KMS-11 (cell line): Measurements from ENCODE around the gene ROS1.
A peak's percentile ranks its signal among the peaks of the same experiment; 100 is the strongest.

Experiments used
- H2AFZ ChIP-seq: fragments of 200-600 bp; sonication (generic); 2 replicates; pipeline ENCODE4 v1.6.1; 2016; ENCODE audit warnings: antibody characterized with exemption, mixed run types, low read depth
- H3K27ac ChIP-seq: fragments of 200-600 bp; sonication (generic); 2 replicates; pipeline ENCODE4 v1.6.1; 2016; ENCODE audit warnings: mild to moderate bottlenecking, mixed run types
- H3K27me3 ChIP-seq: fragments of 200-600 bp; sonication (generic); 2 replicates; pipeline ENCODE4 v1.6.1; 2017; ENCODE audit warnings: mild to moderate bottlenecking, low read depth, mixed run types, moderate library complexity; ENCODE audit not compliant: insufficient read depth
- H3K36me3 ChIP-seq: fragments of 200-600 bp; sonication (generic); 2 replicates; pipeline ENCODE4 v1.6.1; 2017; ENCODE audit warnings: mild to moderate bottlenecking, mixed run types; ENCODE audit not compliant: insufficient read depth
- H3K4me1 ChIP-seq: fragments of 200-600 bp; sonication (generic); 2 replicates; pipeline ENCODE4 v1.6.1; 2016; ENCODE audit warnings: mild to moderate bottlenecking, low read depth, mixed run types; ENCODE audit not compliant: poor library complexity, severe bottlenecking
- H3K4me2 ChIP-seq: fragments of 200-600 bp; sonication (generic); 2 replicates; pipeline ENCODE4 v1.7.0; 2016; ENCODE audit warnings: mild to moderate bottlenecking, mixed run types
- H3K4me3 ChIP-seq: fragments of 200-600 bp; sonication (generic); IDR thresholded peaks from 2 replicates; pipeline ENCODE4 v1.6.1; 2017; ENCODE audit warnings: low read depth, low read length, mixed read lengths; ENCODE audit not compliant: insufficient read depth
- H3K79me2 ChIP-seq: fragments of 200-600 bp; sonication (generic); 2 replicates; pipeline ENCODE4 v1.6.1; 2016; ENCODE audit warnings: low read depth, mixed run types; ENCODE audit not compliant: insufficient read depth
- H3K9ac ChIP-seq: fragments of 200-600 bp; sonication (generic); 2 replicates; pipeline ENCODE4 v1.6.1; 2016; ENCODE audit warnings: mild to moderate bottlenecking, mixed run types
- H4K20me1 ChIP-seq: fragments of 200-600 bp; sonication (generic); 2 replicates; pipeline ENCODE4 v1.6.1; 2016; ENCODE audit warnings: mild to moderate bottlenecking, mixed run types; ENCODE audit not compliant: insufficient read depth
- TF ChIP-seq, protein P1 (sequence below): fragments of 200-600 bp; sonication (generic); conservative IDR thresholded peaks from 2 replicates; pipeline ENCODE4 v1.6.1; 2017; ENCODE audit warnings: low read depth, mild to moderate bottlenecking, antibody characterized with exemption, low read length, moderate library complexity, mixed read lengths

The ROS1 gene

DNA sequence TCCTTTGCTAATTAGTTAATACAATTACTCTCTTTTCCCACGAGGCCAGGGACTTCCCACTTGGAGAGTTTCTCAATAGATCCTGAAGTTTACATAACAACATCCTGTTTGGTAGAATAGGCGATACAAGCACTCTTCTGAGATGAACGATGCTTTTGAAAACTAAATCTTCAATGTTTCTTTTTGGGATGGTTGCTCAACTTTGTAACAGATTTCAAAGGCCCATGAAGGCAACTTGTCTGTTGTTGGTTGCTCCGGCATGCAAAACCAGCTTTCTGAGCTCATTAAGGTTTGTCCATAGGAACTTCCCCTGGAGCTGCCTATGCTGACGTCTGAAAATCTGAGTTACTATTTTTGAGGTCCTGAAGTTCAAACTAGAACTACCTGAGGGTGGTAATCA lies 25.9 kb upstream of the ROS1 start:
- Histone ChIP-seq H3K4me1 (no peaks in the 10 kb centered on the region), H3K4me3 (no peak overlapping the region), H2AFZ (no peak overlapping the region), H3K79me2 (no peaks in the 10 kb centered on the region), H3K36me3 (no peaks in the 10 kb centered on the region), H3K27ac (no peak overlapping the region), H3K4me2 (no peak overlapping the region), H3K9ac (no peak overlapping the region), H4K20me1 (no peaks in the 10 kb centered on the region), H3K27me3 (no peaks in the 10 kb centered on the region)
- TF ChIP-seq, protein P1, sequence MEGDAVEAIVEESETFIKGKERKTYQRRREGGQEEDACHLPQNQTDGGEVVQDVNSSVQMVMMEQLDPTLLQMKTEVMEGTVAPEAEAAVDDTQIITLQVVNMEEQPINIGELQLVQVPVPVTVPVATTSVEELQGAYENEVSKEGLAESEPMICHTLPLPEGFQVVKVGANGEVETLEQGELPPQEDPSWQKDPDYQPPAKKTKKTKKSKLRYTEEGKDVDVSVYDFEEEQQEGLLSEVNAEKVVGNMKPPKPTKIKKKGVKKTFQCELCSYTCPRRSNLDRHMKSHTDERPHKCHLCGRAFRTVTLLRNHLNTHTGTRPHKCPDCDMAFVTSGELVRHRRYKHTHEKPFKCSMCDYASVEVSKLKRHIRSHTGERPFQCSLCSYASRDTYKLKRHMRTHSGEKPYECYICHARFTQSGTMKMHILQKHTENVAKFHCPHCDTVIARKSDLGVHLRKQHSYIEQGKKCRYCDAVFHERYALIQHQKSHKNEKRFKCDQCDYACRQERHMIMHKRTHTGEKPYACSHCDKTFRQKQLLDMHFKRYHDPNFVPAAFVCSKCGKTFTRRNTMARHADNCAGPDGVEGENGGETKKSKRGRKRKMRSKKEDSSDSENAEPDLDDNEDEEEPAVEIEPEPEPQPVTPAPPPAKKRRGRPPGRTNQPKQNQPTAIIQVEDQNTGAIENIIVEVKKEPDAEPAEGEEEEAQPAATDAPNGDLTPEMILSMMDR: no peak

DNA sequence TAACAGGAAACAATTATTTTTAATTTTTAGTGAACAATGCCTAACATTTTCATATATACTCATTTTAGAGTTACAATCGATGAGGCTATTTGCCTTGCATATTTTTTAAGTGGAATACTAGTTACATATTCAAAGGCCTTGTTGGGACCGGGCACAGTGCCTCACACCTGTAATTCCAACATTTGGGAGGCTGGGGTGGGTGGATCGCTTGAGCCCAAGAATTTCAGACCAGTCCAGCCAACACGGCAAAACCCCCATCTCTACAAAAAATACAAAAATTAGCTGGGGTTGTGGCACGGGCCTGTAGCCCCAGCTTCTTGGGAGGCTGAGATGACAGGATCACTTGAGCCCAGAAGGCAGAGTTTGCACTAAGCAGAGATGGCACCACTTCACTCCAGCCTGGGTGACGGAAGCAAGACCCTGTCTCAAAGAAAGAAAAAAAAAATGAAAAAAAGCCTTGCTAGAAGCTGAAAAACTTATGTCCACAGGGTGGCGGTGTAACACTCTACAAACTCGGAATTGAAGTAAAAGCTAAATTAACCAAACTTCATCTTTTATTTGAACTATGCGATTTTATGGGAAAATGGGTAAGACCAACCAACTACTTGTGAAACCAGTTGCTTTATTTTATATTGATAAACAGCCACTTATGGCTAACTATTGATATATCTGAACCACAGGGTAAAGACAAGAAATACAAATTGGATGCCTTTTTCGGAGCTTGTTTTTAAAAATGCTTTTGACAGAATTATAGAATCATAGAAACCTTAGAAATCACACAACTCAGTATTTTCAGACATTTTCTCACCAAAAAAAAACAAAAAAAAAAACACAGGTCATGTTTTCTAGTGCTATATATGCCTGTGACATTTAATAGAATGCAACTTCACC lies 24.1 kb upstream of the ROS1 start:
- Histone ChIP-seq H2AFZ (no peak overlapping the region), H3K27me3 (no peaks in the 10 kb centered on the region), H3K79me2 (no peaks in the 10 kb centered on the region), H4K20me1 (no peaks in the 10 kb centered on the region), H3K9ac (no peak overlapping the region), H3K27ac (no peak overlapping the region), H3K36me3 (no peaks in the 10 kb centered on the region), H3K4me3 (no peak overlapping the region), H3K4me1 (no peaks in the 10 kb centered on the region), H3K4me2 (no peak overlapping the region)
- TF ChIP-seq, protein P1: peak; percentile 76

DNA sequence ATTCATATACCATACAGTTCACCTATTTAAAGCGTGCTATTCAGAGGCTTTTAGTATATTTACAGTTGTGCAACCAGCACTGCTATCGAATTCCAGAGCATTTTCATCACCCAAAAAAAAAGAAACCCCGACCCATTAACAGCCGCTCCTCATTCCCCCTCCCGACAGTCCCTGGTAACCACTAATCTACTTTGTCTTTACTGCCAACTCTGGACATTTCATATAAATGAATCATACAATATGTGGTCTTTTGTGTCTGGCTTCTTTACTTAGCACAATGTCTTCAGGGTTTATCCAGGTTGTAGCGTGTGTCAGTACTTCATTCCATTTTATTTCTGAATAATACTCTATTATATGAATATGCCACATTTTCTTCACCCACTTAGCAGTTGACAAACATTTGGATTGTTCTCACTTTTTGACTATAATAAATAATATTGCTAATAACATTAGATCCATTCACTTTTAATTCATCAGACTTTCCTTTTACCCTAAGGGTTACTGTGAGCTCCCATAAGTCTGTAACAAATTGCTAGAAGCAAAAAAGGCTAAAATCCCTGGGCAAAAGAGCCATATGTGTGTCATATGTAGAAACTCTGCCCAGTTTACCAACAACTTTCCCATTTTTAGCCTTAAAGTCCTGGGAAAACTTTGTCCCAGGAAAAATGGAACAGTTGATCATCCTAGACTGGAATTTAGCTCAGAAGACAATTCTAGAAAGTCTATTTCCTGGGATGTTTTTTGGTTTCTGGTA lies 23.2 kb upstream of the ROS1 start:
- no peaks in the 10 kb centered on the region for H3K36me3 ChIP-seq
- no peaks in the 10 kb centered on the region for H4K20me1 ChIP-seq
- H3K27ac ChIP-seq: no peak overlapping the region
- no peak overlapping the region for H3K4me2 ChIP-seq
- TF ChIP-seq, protein P1: no peak
- H3K27me3 ChIP-seq: no peaks in the 10 kb centered on the region
- no peaks in the 10 kb centered on the region for H3K79me2 ChIP-seq
- no peak overlapping the region for H2AFZ ChIP-seq
- H3K4me3 ChIP-seq: no peak overlapping the region
- H3K9ac ChIP-seq: no peak overlapping the region
- H3K4me1 ChIP-seq: no peaks in the 10 kb centered on the region

DNA sequence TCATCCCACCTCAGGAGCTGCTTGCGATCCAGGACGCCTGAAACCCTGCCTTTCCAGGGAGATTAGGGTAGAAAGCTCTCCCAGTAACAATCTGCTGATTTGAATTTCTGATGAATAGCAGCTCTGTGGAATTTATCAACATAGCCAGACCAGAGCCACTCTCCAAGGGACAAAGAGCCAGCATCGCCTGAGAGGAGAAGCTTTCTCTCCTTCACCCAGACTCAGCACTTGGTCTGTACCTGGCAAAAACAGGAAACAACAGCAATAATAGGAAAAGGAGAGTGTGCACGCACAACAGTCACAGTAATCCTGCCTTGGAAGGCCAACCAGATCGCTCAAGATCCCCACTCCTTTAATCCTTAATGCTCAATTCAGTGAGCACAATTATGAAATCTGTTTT lies 22.3 kb upstream of the ROS1 start:
- TF ChIP-seq, protein P1: no peak
- H4K20me1 ChIP-seq: no peaks in the 10 kb centered on the region
- H3K79me2 ChIP-seq: no peaks in the 10 kb centered on the region
- H3K27me3 ChIP-seq: no peaks in the 10 kb centered on the region
- no peak overlapping the region for H2AFZ ChIP-seq
- no peak overlapping the region for H3K27ac ChIP-seq
- no peaks in the 10 kb centered on the region for H3K4me1 ChIP-seq
- H3K9ac ChIP-seq: no peak overlapping the region
- H3K36me3 ChIP-seq: no peaks in the 10 kb centered on the region
- H3K4me2 ChIP-seq: no peak overlapping the region
- H3K4me3 ChIP-seq: no peak overlapping the region
